ENCODE data around the gene GBP3.

DNA sequence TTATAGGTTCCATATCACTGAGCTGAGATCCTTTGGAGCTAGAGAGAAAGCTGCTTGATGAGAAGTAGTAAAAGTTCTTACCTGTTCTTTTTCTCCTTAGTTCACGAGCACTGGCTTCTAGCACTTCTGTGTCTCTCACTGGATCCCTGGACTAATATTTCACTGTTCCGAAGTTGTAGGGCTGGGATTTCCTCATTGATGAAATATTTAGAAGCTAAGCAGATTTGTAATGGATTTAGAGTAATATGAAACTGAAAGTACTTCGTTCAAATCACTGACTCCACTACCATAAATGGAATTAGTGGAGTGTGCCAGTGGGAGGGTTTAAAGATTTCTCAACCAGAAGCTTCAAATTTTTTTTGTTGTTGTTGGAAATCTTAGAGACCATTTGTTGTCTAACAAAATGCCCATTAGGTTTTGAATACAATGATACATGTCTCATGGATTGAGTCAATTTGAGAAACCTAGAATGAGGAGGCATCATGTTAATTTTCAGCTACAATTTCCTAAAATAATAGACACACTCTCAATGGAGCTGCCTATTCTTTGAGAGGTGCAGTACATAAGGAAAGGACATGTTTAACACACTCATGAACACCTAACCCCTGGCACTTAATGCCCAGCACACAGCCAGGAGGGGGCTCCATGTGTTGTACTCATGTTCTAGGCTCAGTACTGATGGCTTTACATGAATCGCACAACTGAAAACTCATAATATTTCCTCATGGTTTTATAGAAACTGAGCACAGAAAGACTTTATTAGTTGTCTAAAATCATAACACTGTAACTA is 42.6 kb upstream of the GBP3 start, which contains the start of gene GBP1:
- no peak for TF ChIP-seq YBX1 (IDR thresholded peaks at IDR 0.05)
- TF ChIP-seq, protein P1, sequence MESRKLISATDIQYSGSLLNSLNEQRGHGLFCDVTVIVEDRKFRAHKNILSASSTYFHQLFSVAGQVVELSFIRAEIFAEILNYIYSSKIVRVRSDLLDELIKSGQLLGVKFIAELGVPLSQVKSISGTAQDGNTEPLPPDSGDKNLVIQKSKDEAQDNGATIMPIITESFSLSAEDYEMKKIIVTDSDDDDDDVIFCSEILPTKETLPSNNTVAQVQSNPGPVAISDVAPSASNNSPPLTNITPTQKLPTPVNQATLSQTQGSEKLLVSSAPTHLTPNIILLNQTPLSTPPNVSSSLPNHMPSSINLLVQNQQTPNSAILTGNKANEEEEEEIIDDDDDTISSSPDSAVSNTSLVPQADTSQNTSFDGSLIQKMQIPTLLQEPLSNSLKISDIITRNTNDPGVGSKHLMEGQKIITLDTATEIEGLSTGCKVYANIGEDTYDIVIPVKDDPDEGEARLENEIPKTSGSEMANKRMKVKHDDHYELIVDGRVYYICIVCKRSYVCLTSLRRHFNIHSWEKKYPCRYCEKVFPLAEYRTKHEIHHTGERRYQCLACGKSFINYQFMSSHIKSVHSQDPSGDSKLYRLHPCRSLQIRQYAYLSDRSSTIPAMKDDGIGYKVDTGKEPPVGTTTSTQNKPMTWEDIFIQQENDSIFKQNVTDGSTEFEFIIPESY (IDR thresholded peaks at IDR 0.05), result no peak
